HepG2 (cell line): Measurements from ENCODE around the gene SMIM14.

ENCODE experiments used
- CBX5 ChIP-seq: sonication (generic); formaldehyde crosslinking; IDR thresholded peaks from 2 replicates; pipeline ENCODE4 v1.4.0; 2020; ENCODE audit warnings: missing genetic modification reagents, borderline replicate concordance
- EP300 ChIP-seq, 3 experiments: sonication (generic) in 1 of 3; formaldehyde crosslinking in 1 of 3; IDR thresholded peaks; 2 replicates each; pipeline versions ENCODE4 v1.5.1 to v1.6.1; 2011 to 2020; ENCODE audit warnings: low read depth in 2 of 3, low read length in 2 of 3, borderline replicate concordance in 1 of 3, improper control_type of control experiment in 1 of 3, mild to moderate bottlenecking in 1 of 3, missing genetic modification reagents in 1 of 3, moderate library complexity in 1 of 3
- JUN ChIP-seq: sonication (generic); formaldehyde crosslinking; IDR thresholded peaks from 2 replicates; pipeline ENCODE4 v1.4.0; 2020; ENCODE audit warnings: mild to moderate bottlenecking, missing genetic modification reagents
- NFIB ChIP-seq: sonication (generic); formaldehyde crosslinking; IDR thresholded peaks from 2 replicates; pipeline ENCODE4 v1.9.0; 2021; ENCODE audit warnings: missing genetic modification reagents, mild to moderate bottlenecking, borderline replicate concordance
- POLR2A ChIP-seq, 2 experiments: IDR thresholded peaks; 2 replicates each; pipeline ENCODE4 v1.6.1; 2011; ENCODE audit warnings: low read depth in 2 of 2, low read length in 2 of 2, mild to moderate bottlenecking in 1 of 2, moderate library complexity in 1 of 2; ENCODE audit not compliant: insufficient read depth in 1 of 2
- ZIK1 ChIP-seq: sonication (generic); formaldehyde crosslinking; IDR thresholded peaks from 2 replicates; pipeline ENCODE4 v1.5.0; 2020; ENCODE audit warnings: mild to moderate bottlenecking, low read depth, missing genetic modification reagents, borderline replicate concordance
- TF ChIP-seq, protein P1 (sequence below): sonication (generic); formaldehyde crosslinking; IDR thresholded peaks from 2 replicates; pipeline ENCODE4 v1.5.0; 2020; ENCODE audit warnings: mild to moderate bottlenecking, missing genetic modification reagents, moderate library complexity
- TF ChIP-seq, protein P2 (sequence below): sonication (generic); formaldehyde crosslinking; IDR thresholded peaks from 2 replicates; pipeline ENCODE4 v1.4.0; 2020; ENCODE audit warnings: mild to moderate bottlenecking, missing genetic modification reagents
- TF ChIP-seq, protein P3 (sequence below): IDR thresholded peaks from 2 replicates; pipeline ENCODE4 v1.6.1; 2016; ENCODE audit warnings: missing biosample characterization, missing genetic modification reagents, low read depth

DNA sequence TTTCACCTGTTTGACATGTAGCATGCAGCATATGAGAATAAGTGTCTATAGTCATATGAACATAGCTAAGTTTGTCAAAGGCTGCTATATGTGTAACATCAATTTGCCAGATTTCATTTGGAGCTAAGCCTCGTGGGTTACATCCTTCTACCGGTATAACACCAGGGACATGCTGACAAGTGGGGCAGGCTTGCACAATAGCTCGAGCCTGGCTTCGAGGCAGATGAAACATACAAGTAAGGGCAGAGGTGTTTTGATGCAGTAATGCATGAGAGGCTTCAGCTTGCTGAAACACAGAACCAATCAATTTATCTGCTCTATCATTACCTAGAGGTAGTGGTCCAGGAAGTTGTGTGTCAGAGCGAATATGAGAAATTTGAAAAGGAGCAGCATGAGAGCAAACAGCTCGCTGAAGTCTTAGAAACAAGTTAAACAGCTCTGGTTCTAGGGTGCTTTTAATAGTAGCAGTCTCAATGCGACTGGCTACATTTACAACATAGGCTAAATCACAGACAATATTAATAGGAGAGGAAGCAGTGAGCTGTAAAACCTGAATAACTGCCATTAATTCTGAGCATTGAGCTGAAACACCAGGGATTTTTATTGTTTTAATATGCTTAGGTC, 96.6 kb downstream of the SMIM14 start:
- TF ChIP-seq, protein P1, sequence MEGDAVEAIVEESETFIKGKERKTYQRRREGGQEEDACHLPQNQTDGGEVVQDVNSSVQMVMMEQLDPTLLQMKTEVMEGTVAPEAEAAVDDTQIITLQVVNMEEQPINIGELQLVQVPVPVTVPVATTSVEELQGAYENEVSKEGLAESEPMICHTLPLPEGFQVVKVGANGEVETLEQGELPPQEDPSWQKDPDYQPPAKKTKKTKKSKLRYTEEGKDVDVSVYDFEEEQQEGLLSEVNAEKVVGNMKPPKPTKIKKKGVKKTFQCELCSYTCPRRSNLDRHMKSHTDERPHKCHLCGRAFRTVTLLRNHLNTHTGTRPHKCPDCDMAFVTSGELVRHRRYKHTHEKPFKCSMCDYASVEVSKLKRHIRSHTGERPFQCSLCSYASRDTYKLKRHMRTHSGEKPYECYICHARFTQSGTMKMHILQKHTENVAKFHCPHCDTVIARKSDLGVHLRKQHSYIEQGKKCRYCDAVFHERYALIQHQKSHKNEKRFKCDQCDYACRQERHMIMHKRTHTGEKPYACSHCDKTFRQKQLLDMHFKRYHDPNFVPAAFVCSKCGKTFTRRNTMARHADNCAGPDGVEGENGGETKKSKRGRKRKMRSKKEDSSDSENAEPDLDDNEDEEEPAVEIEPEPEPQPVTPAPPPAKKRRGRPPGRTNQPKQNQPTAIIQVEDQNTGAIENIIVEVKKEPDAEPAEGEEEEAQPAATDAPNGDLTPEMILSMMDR, result no peak
- TF ChIP-seq NFIB (CRISPR knock-in tag) (no peak), EP300 (IDR thresholded peaks at IDR 0.05; ENCODE audit: low read depth in 2 of 2, low read length in 2 of 2) (no peak), EP300 (CRISPR knock-in tag; IDR thresholded peaks at IDR 0.05; ENCODE audit: borderline replicate concordance) (no peak), POLR2A (IDR thresholded peaks at IDR 0.05; ENCODE audit: insufficient read depth in 1 of 2, low read depth in 2 of 2, low read length in 2 of 2) (no peak), CBX5 (CRISPR knock-in tag) (no peak), ZIK1 (CRISPR knock-in tag) (no peak), JUN (no peak)
- TF ChIP-seq, protein P2, sequence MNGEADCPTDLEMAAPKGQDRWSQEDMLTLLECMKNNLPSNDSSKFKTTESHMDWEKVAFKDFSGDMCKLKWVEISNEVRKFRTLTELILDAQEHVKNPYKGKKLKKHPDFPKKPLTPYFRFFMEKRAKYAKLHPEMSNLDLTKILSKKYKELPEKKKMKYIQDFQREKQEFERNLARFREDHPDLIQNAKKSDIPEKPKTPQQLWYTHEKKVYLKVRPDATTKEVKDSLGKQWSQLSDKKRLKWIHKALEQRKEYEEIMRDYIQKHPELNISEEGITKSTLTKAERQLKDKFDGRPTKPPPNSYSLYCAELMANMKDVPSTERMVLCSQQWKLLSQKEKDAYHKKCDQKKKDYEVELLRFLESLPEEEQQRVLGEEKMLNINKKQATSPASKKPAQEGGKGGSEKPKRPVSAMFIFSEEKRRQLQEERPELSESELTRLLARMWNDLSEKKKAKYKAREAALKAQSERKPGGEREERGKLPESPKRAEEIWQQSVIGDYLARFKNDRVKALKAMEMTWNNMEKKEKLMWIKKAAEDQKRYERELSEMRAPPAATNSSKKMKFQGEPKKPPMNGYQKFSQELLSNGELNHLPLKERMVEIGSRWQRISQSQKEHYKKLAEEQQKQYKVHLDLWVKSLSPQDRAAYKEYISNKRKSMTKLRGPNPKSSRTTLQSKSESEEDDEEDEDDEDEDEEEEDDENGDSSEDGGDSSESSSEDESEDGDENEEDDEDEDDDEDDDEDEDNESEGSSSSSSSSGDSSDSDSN (CRISPR knock-in tag), result no peak
- TF ChIP-seq, protein P3, sequence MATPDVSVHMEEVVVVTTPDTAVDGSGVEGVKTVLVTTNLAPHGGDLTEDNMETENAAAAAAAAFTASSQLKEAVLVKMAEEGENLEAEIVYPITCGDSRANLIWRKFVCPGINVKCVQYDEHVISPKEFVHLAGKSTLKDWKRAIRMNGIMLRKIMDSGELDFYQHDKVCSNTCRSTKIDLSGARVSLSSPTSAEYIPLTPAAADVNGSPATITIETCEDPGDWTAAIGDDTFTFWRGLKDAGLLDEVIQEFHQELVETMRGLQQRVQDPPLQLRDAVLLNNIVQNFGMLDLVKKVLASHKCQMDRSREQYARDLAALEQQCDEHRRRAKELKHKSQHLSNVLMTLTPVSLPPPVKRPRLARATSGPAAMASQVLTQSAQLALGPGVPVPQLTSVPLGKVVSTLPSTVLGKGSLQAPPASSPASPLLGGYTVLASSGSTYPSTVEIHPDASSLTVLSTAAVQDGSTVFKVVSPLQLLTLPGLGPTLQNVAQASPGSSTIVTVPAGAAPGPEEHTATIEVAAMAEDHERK (CRISPR knock-in tag), result no peak
